HepG2 (cell line): ENCODE measurements around the gene SLC5A4. TPM values are rescaled to one million over a fixed set of nuclear protein-coding genes. Genes with fewer than 3 reads are reported as not detected.

Source experiments
- ARID5B ChIP-seq: IDR thresholded peaks from 2 replicates; pipeline ENCODE4 v1.4.0; 2020; ENCODE audit warnings: mild to moderate bottlenecking, missing genetic modification reagents
- CEBPZ ChIP-seq: IDR thresholded peaks from 2 replicates; pipeline ENCODE4 v1.6.1; 2012; ENCODE audit warnings: low read length, improper control_type of control experiment
- GATAD2A ChIP-seq: IDR thresholded peaks from 2 replicates; pipeline ENCODE4 v1.6.1; 2016
- NFKB2 ChIP-seq: sonication (generic); formaldehyde crosslinking; IDR thresholded peaks from 2 replicates; pipeline ENCODE4 v1.4.0; 2020; ENCODE audit warnings: missing genetic modification reagents, borderline replicate concordance
- RAD21 ChIP-seq: fragments of 450-650 bp; formaldehyde crosslinking; IDR thresholded peaks from 2 replicates; pipeline ENCODE4 v1.5.0; 2020; ENCODE audit warnings: mild to moderate bottlenecking
- RFXAP ChIP-seq: sonication (generic); formaldehyde crosslinking; IDR thresholded peaks from 2 replicates; pipeline ENCODE4 v1.4.0; 2020; ENCODE audit warnings: missing genetic modification reagents, borderline replicate concordance
- RNF219 ChIP-seq: sonication (generic); formaldehyde crosslinking; IDR thresholded peaks from 2 replicates; pipeline ENCODE4 v1.5.0; 2020; ENCODE audit warnings: mild to moderate bottlenecking, missing genetic modification reagents
- SAFB2 ChIP-seq: sonication (generic); formaldehyde crosslinking; IDR thresholded peaks from 2 replicates; pipeline ENCODE4 v1.5.1; 2020; ENCODE audit warnings: missing genetic modification reagents, low read depth, mild to moderate bottlenecking, borderline replicate concordance
- SALL2 ChIP-seq: sonication (generic); formaldehyde crosslinking; IDR thresholded peaks from 2 replicates; pipeline ENCODE4 v1.8.1; 2023; ENCODE audit warnings: mild to moderate bottlenecking, missing genetic modification reagents, inconsistent platforms
- TEAD3 ChIP-seq: optimal IDR thresholded peaks from 2 replicates; pipeline ENCODE3; 2016; ENCODE audit warnings: borderline replicate concordance
- TEF ChIP-seq: sonication (generic); formaldehyde crosslinking; IDR thresholded peaks from 2 replicates; pipeline ENCODE4 v1.5.0; 2020; ENCODE audit warnings: missing genetic modification reagents
- TGIF2 ChIP-seq: IDR thresholded peaks from 2 replicates; pipeline ENCODE4 v1.6.1; 2016; ENCODE audit warnings: control low read depth, missing compliant biosample characterization
- ZFX ChIP-seq: sonication (generic); formaldehyde crosslinking; IDR thresholded peaks from 2 replicates; pipeline ENCODE4 v1.4.0; 2020; ENCODE audit warnings: mild to moderate bottlenecking, low read depth, missing genetic modification reagents, moderate library complexity
- ZNF687 ChIP-seq: sonication (generic); formaldehyde crosslinking; IDR thresholded peaks from 2 replicates; pipeline ENCODE4 v1.5.1; 2020; ENCODE audit warnings: mild to moderate bottlenecking, missing genetic modification reagents, moderate library complexity
- polyA plus RNA-seq, 8 experiments: library from polyadenylated mRNA; depleted of rRNA in 3 of 8; stranded (reverse) in 7 of 8; unstranded in 1 of 8; fragments of >200 nt; fragmentation: Illumina TruSeq in 4 of 8; extraction: Trizol in 4 of 8; gene quantifications; 2 replicates each; pipeline versions ENCODE4 v1.2.1 to v1.2.3, GENCODE V29; 2011 to 2016; ENCODE audit warnings: low read depth in 4 of 8, missing spikeins in 1 of 8, mixed read lengths in 1 of 8; ENCODE audit not compliant: insufficient read depth in 1 of 8
- total RNA-seq, 5 experiments: library from RNA; depleted of rRNA; stranded (reverse); fragments of >200 nt; fragmentation: Illumina TruSeq; extraction: Trizol; gene quantifications; 2 replicates each; pipeline ENCODE4 v1.2.3, GENCODE V29; 2016; ENCODE audit warnings: low read depth in 1 of 5

The SLC5A4 gene
- total and polyA plus RNA-seq, 2 of the 13 experiments (the other 11 are each of a cell fraction or from before 2014, with no cell fraction given) = not detected

GRCh38 chr22:32202539-32203180 is 52.5 kb downstream of the SLC5A4 start (continued):
- TF ChIP-seq RNF219 (no peak), CEBPZ (no peak), SAFB2 (no peak), TGIF2 (no peak), ARID5B (CRISPR knock-in tag) (no peak; the same call in 1 of the 2 replicates), GATAD2A (peak; percentile 41; the same call in 1 of the 2 replicates), ZFX (CRISPR knock-in tag) (peak; percentile 71), NFKB2 (CRISPR knock-in tag) (0 out of 2 replicates have a peak, but pooled peaks have one; percentile 33), RFXAP (CRISPR knock-in tag) (0 out of 2 replicates have a peak, but pooled peaks have one; percentile 48), TEF (CRISPR knock-in tag) (no peak), SALL2 (CRISPR knock-in tag) (no peak), RAD21 (CRISPR knock-in tag) (peak; percentile 79), ZNF687 (CRISPR knock-in tag) (peak; percentile 73), TEAD3 (CRISPR knock-in tag) (no peak)
